ENCODE results near the gene AGBL4.
A peak's percentile ranks its signal among the peaks of the same experiment; 100 is the strongest.

AGBL4 gene

GRCh38 chr1:48841966-48842365 is 1181.8 kb downstream of the AGBL4 start (continued):
- TF ChIP-seq ZNF654 (tag by site-specific recombination; IDR thresholded peaks at IDR 0.05; ENCODE audit: low read depth) (no peak), HIC1 (tag by site-specific recombination; IDR thresholded peaks at IDR 0.05) (no peak)

- CTCF ChIA-PET = interaction anchor here (1.0 to 1.4 kb wide), 2 partner anchors 24 to 29 kb away, joined by 3 to 5 read pairs; no protein-coding TSS in a partner anchor
- no peak overlapping the region for H3K4me3 ChIP-seq (ENCODE audit: low read depth, low read length)
- H3K9me3 ChIP-seq (ENCODE audit: control insufficient read depth, insufficient read depth, low read depth, low read length) = no peaks in the 10 kb centered on the region
- peaks cover 2% of the 10 kb centered on the region; the same call in 1 of the 2 replicates for H3K4me1 ChIP-seq (ENCODE audit: control insufficient read depth, insufficient read depth, low read length)
- no peaks in the 10 kb centered on the region for H3K36me3 ChIP-seq (ENCODE audit: control insufficient read depth in 2 of 2, insufficient read depth in 1 of 2, low read length in 2 of 2)
- no peak overlapping the region for H3K27ac ChIP-seq (ENCODE audit: extremely low read depth, low read depth, low read length)
- TF ChIP-seq, protein P1, sequence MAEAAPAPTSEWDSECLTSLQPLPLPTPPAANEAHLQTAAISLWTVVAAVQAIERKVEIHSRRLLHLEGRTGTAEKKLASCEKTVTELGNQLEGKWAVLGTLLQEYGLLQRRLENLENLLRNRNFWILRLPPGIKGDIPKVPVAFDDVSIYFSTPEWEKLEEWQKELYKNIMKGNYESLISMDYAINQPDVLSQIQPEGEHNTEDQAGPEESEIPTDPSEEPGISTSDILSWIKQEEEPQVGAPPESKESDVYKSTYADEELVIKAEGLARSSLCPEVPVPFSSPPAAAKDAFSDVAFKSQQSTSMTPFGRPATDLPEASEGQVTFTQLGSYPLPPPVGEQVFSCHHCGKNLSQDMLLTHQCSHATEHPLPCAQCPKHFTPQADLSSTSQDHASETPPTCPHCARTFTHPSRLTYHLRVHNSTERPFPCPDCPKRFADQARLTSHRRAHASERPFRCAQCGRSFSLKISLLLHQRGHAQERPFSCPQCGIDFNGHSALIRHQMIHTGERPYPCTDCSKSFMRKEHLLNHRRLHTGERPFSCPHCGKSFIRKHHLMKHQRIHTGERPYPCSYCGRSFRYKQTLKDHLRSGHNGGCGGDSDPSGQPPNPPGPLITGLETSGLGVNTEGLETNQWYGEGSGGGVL (tag by site-specific recombination; IDR thresholded peaks at IDR 0.05) = peak; percentile 21; the same call in 1 of the 2 replicates
- no peak for TF ChIP-seq ZNF501 (tag by site-specific recombination; IDR thresholded peaks at IDR 0.05)
- POLR2A ChIA-PET = no interaction called here
These were observed 1182.3 kb downstream of the AGBL4 start for GRCh38 chr1:48841461-48841860.

GRCh38 chr1:48831120-48831978 is 1192.4 kb downstream of the AGBL4 start:
- peaks cover 4% of the 10 kb centered on the region; the same call in 1 of the 2 replicates for H3K4me1 ChIP-seq (ENCODE audit: control insufficient read depth, insufficient read depth, low read length)
- H3K27ac ChIP-seq (ENCODE audit: extremely low read depth, low read depth, low read length) = no peak overlapping the region
- no peaks in the 10 kb centered on the region for H3K9me3 ChIP-seq (ENCODE audit: control insufficient read depth, insufficient read depth, low read depth, low read length)
- no peaks in the 10 kb centered on the region for H3K36me3 ChIP-seq (ENCODE audit: control insufficient read depth in 2 of 2, insufficient read depth in 1 of 2, low read length in 2 of 2)
- ChIA-PET CTCF (interaction anchor here (0.5 to 2.8 kb wide), 3 partner anchors 13 to 154 kb away, joined by 3 to 10 read pairs (median 3); no protein-coding TSS in a partner anchor), POLR2A (no interaction called here)
- H3K4me3 ChIP-seq (ENCODE audit: low read depth, low read length) = no peak overlapping the region
- TF ChIP-seq FEZF1 (tag by site-specific recombination; IDR thresholded peaks at IDR 0.05) (peak; percentile 6; the same call in 1 of the 2 replicates), ZNF48 (tag by site-specific recombination; IDR thresholded peaks at IDR 0.05) (no peak), ZNF16 (tag by site-specific recombination; IDR thresholded peaks at IDR 0.05; ENCODE audit: low read depth) (no peak), KLF7 (tag by site-specific recombination; IDR thresholded peaks at IDR 0.05; ENCODE audit: borderline replicate concordance) (no peak), ZNF626 (tag by site-specific recombination; IDR thresholded peaks at IDR 0.05) (no peak), INSM2 (tag by site-specific recombination; IDR thresholded peaks at IDR 0.05) (no peak), ZBTB17 (tag by site-specific recombination; IDR thresholded peaks at IDR 0.05) (peak; percentile 31; the same call in 1 of the 2 replicates), PRDM6 (tag by site-specific recombination; IDR thresholded peaks at IDR 0.05) (peak; percentile 72), ZFHX2 (tag by site-specific recombination; conservative IDR thresholded peaks at IDR 0.05) (no peak), ZNF654 (tag by site-specific recombination; IDR thresholded peaks at IDR 0.05; ENCODE audit: low read depth) (no peak), ZNF335 (tag by site-specific recombination; conservative IDR thresholded peaks at IDR 0.05) (peak; percentile 35; the same call in 1 of the 2 replicates), ZNF324 (tag by site-specific recombination; IDR thresholded peaks at IDR 0.05) (no peak), ZNF146 (tag by site-specific recombination; IDR thresholded peaks at IDR 0.05) (no peak), ZNF391 (tag by site-specific recombination; IDR thresholded peaks at IDR 0.05; ENCODE audit: borderline replicate concordance, low read depth) (no peak), ZNF175 (tag by site-specific recombination; IDR thresholded peaks at IDR 0.05) (no peak)
- TF ChIP-seq, protein P2, sequence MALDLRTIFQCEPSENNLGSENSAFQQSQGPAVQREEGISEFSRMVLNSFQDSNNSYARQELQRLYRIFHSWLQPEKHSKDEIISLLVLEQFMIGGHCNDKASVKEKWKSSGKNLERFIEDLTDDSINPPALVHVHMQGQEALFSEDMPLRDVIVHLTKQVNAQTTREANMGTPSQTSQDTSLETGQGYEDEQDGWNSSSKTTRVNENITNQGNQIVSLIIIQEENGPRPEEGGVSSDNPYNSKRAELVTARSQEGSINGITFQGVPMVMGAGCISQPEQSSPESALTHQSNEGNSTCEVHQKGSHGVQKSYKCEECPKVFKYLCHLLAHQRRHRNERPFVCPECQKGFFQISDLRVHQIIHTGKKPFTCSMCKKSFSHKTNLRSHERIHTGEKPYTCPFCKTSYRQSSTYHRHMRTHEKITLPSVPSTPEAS (tag by site-specific recombination; IDR thresholded peaks at IDR 0.05) = no peak
- TF ChIP-seq, protein P3, sequence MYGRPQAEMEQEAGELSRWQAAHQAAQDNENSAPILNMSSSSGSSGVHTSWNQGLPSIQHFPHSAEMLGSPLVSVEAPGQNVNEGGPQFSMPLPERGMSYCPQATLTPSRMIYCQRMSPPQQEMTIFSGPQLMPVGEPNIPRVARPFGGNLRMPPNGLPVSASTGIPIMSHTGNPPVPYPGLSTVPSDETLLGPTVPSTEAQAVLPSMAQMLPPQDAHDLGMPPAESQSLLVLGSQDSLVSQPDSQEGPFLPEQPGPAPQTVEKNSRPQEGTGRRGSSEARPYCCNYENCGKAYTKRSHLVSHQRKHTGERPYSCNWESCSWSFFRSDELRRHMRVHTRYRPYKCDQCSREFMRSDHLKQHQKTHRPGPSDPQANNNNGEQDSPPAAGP (tag by site-specific recombination; IDR thresholded peaks at IDR 0.05) = no peak

Measured in HEK293 (cell line).